ENCODE data around the gene TSPAN9. TPM values are rescaled to one million over a fixed set of nuclear protein-coding genes. Genes with fewer than 3 reads are reported as not detected.

TSPAN9 gene
- total RNA-seq, 1 experiment from 2014 or later, result 18.8 TPM

GRCh38 chr12:3091038-3091319 lies 13.8 kb downstream of the TSPAN9 start:
- DNase-seq (ENCODE audit: low spot score), result peak; percentile 65
- in situ Hi-C loops (cut with HindIII; ENCODE audit: low sequenced_read_pairs), result loop anchor here (25.0 kb wide), 1 partner anchor 196 kb away; no protein-coding TSS in a partner anchor

DNA sequence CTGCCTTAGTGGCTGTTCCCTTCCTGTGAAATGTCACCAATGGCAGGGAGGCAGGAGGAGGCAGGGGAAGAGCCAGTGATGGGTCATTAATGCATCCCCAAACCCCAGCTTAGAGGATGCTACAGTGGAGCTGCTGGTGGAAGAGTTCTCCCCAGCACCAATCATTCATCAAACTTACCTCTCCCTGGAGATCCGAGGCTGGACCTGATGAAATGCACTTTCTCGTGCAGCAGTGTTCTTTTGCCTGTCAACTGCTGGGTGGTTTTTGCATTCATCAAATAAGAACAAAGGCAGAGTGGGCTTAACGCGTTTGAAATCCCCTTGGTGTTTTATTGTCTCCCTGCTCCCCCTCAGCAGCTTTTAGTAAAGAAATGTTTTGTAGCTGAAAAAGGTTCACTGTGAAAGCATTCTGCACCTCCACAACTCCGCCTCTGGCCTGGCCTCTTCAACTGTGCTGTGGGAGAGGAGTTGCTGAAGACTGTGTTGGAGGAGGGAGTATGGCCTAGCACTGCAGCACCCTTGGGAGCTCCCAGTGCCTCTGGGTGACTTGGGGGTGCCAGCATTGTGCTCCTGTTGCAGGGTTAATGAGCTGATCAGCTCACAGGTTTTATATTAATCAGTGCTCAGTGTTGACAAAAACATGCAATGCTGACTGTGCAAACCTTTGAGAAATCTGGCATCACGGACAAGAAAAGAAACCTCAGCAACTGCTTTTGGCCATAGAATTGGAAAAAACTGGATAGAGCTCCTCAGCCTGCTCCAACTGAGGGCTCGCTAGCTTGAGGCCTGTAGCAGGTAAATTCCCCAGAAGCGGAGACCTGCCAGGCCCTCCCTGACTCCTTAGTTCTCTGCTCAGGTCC lies 14.4 kb downstream of the TSPAN9 start:
- in situ Hi-C loops (cut with HindIII; ENCODE audit: low sequenced_read_pairs), result loop anchor here (25.0 kb wide), 1 partner anchor 196 kb away; no protein-coding TSS in a partner anchor
- no peak for DNase-seq (ENCODE audit: low spot score)

DNA sequence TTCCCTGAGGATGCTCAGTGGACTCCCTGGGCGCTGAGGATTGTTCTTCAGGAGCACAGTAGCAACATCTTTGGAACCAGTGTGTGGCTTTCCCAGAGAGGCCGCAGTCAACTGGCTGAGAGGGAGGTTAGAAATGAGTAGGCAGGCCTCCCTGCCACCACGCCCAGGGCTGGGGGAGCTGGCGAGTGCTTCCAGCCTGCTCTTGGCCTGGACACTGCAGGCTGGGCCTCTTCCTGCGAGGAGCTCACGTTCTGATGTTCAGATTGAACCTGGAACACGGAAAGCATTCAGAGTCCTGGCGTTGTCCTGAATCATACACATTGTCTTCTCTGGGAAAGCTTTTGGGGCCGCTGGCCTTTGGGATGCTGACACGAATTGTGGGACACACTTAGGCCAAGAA lies 15.6 kb downstream of the TSPAN9 start:
- DNase-seq (ENCODE audit: low spot score), result no peak
- in situ Hi-C loops (cut with HindIII; ENCODE audit: low sequenced_read_pairs), result loop anchor here (25.0 kb wide), 1 partner anchor 195 kb away; no protein-coding TSS in a partner anchor

DNA sequence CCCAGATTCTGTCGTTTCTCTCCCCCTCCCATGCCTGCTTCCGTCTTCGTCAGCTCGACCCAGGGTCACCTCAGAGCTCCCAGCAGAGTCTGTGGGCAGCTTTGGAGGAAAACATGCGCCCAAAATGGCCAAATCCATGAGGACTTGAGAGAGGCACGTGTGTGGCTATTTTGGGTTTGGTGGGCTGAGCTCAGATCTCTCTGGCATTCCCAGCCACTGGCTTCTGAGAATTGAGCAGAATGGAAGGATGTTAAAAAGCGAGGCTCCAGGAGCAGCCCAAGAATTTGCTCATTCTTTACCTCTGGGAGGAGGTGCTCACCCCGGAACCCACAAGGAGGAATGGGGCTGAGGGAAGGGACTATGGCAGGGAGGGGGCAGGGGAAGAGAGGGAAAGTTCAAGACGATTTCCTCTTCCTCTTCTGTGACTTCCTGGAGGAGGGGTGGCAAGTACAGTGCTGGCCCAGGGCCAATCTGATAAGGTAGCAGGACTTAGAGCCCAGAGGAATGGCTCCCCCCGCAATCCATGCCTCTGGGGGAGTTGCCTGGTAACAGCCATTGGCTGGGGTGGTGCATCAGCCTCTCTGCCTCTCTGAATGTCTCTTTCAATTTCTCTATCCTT lies 20.1 kb downstream of the TSPAN9 start:
- in situ Hi-C loops (cut with HindIII; ENCODE audit: low sequenced_read_pairs), result loop anchor here (25.0 kb wide), 1 partner anchor 190 kb away; no protein-coding TSS in a partner anchor
- no peak for DNase-seq (ENCODE audit: low spot score)

GRCh38 chr12:3097836-3098235 lies 20.7 kb downstream of the TSPAN9 start:
- DNase-seq (ENCODE audit: low spot score), result no peak
- in situ Hi-C loops (cut with HindIII; ENCODE audit: low sequenced_read_pairs), result loop anchor here (25.0 kb wide), 1 partner anchor 189 kb away; no protein-coding TSS in a partner anchor

DNA sequence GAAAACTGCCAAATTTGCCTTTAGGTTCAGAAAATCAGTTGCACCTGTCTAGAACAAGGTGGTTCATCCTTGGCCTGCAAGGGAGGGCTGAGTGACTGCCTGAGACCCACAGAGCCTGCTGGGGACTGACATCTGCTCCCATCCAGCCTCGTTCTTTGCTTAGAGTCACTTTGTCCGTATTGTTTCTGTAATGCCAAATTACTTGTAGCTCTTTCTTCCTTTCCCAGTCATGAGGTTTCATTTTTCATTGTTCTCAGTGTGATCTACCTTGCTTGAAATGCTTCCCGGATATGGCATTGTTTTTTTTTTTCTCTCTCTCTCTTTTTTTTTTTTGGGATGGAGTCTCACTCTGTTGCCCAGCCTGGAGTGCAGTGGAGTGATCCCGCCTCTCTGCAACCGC lies 21.3 kb downstream of the TSPAN9 start:
- in situ Hi-C loops (cut with HindIII; ENCODE audit: low sequenced_read_pairs), result loop anchor here (25.0 kb wide), 1 partner anchor 189 kb away; no protein-coding TSS in a partner anchor
- no peak for DNase-seq (ENCODE audit: low spot score)

GRCh38 chr12:3099146-3099545 lies 22.0 kb downstream of the TSPAN9 start:
- no peak for DNase-seq (ENCODE audit: low spot score)
- in situ Hi-C loops (cut with HindIII; ENCODE audit: low sequenced_read_pairs), result loop anchor here (25.0 kb wide), 1 partner anchor 188 kb away; no protein-coding TSS in a partner anchor

- no peak for DNase-seq (ENCODE audit: low spot score)
- in situ Hi-C loops (cut with HindIII; ENCODE audit: low sequenced_read_pairs), result no loop called here
Measured at GRCh38 chr12:3101309-3102024, 24.3 kb downstream of the TSPAN9 start.

- in situ Hi-C loops (cut with HindIII; ENCODE audit: low sequenced_read_pairs), result no loop called here
- DNase-seq (ENCODE audit: low spot score), result no peak
Measured at GRCh38 chr12:3102771-3103410, 25.7 kb downstream of the TSPAN9 start.

DNA sequence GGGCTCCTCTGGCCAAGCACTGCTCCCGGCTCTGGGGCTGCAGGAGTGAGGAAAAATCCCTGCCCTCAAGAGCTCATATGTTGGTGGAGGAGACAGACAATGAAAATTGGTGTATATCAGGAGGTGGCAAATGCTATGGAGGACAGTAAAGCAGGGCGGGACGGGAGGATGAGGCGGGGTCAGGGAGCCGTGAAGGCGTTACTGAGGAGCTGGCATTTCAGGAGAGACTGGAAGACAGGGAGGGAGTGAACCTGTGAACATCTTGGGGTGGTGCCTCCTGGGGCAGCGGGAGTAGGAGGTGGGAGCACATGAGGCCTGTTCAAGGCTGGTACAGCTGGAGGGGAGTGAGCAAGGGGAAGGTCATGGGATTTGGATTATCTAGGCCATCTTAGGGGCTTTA lies 26.6 kb downstream of the TSPAN9 start:
- in situ Hi-C loops (cut with HindIII; ENCODE audit: low sequenced_read_pairs), result no loop called here
- DNase-seq (ENCODE audit: low spot score), result no peak

- no peak for DNase-seq (ENCODE audit: low spot score)
Measured at GRCh38 chr12:3105690-3106479, 28.7 kb downstream of the TSPAN9 start.

GRCh38 chr12:3106579-3106978 lies 29.4 kb downstream of the TSPAN9 start:
- in situ Hi-C loops (cut with HindIII; ENCODE audit: low sequenced_read_pairs), result no loop called here
- no peak for DNase-seq (ENCODE audit: low spot score)

More at GRCh38 chr12:3105690-3106479, 28.7 kb downstream of the TSPAN9 start:
- in situ Hi-C loops (cut with HindIII; ENCODE audit: low sequenced_read_pairs), result no loop called here

DNA sequence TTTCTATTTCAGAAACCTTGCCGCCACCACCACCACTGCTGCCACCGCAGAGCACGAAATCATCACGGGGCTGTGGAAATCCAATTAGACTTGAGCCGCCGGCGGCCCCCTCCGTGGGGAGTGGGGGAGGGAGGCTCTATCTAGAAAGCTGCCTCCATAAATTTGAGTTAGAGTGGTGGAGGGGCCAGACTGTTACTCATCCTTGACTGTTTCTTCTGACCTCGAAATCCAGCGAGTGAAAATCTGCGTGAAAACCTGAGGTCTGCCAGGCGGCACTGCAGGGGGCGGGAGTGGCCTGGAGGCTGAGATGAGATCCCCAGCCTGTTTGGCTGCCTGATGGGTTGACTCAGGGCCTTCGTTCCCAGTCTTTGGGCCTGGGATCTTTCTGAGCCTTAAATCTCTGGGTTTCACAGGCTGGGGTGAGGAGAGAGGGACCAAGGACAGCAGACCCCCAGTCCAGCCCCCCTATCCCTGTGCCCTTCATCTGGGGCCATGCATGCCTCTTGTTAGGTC lies 29.9 kb downstream of the TSPAN9 start:
- peak; percentile 57 for DNase-seq (ENCODE audit: low spot score)
- in situ Hi-C loops (cut with HindIII; ENCODE audit: low sequenced_read_pairs), result no loop called here

GRCh38 chr12:3107954-3108353 lies 30.8 kb downstream of the TSPAN9 start:
- in situ Hi-C loops (cut with HindIII; ENCODE audit: low sequenced_read_pairs), result no loop called here
- no peak for DNase-seq (ENCODE audit: low spot score)

DNA sequence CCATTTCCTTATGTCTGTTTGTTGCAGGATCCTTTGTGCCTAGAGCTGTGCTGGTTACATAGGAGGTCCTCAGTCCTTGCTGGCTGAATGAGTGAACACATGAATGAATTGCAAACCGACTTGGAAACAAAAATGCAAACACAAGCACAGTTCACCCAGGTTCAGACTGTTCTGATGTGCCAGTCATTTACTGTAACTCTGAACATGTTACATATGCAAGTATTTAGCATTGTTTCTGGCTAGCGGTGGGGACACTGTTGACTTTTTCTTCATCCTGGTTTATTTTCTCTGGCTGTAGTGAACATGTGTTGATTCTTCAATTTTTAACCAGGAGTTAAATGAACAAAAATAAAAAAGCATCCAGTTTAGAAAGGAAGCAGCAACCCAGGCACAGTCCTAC lies 33.4 kb downstream of the TSPAN9 start:
- no peak for DNase-seq (ENCODE audit: low spot score)
- in situ Hi-C loops (cut with HindIII; ENCODE audit: low sequenced_read_pairs), result no loop called here

- in situ Hi-C loops (cut with HindIII; ENCODE audit: low sequenced_read_pairs), result no loop called here
Measured at GRCh38 chr12:3113671-3114325, 36.6 kb downstream of the TSPAN9 start.

DNA sequence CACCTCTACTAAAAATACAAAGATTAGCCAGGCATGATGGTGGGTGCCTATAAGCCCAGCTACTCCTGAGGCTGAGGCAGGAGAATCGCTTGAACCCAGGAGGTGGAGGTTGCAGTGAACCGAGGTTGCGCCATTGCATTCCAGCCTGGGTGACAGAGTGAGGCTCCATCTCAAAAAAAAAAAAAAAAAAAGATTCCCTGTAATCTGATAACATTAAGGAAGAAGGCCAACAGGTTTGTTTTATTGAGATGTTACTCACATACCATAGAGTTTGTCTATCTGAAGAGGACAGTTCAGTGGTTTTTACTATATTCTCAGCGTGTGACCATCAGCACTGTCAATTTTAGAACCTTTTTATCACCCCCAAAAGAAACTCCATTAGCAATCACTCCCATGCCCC lies 37.5 kb downstream of the TSPAN9 start:
- in situ Hi-C loops (cut with HindIII; ENCODE audit: low sequenced_read_pairs), result no loop called here
- no peak for DNase-seq (ENCODE audit: low spot score)

More at GRCh38 chr12:3113671-3114325, 36.6 kb downstream of the TSPAN9 start:
- no peak for DNase-seq (ENCODE audit: low spot score)

DNA sequence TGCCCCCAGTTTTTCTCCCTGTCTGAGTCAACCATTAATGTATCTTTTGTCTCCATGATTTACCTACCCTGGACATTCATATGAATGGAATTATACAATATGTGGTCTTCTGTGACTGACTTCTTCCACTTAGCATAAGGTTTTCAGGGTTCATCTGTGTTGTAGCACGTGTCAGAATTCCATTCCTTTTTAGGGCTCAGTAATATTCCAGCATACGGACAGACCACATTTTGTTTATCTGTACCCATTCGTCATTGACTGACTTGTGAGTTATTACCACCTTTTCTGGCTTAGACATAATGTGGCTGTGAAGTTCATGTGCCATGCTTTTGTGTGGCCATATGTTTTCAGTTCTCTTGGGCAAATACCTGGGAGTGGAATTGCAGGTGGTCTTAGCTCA lies 37.9 kb downstream of the TSPAN9 start:
- no peak for DNase-seq (ENCODE audit: low spot score)
- in situ Hi-C loops (cut with HindIII; ENCODE audit: low sequenced_read_pairs), result no loop called here

Measured in G401 (cell line).